Esophagus muscularis mucosa (tissue), 3 donors: ENCODE measurements around the gene NUP85.

ENCODE experiments used
- EP300 ChIP-seq: sonication (generic); formaldehyde crosslinking; IDR thresholded peaks from one replicate; pipeline ENCODE4 v1.6.1; 2017; ENCODE audit warnings: antibody characterized with exemption
- TF ChIP-seq, protein P1 (sequence below), 3 experiments: fragments of 200-600 bp in 2 of 3; fragments of 450-650 bp in 1 of 3; sonication (generic) in 2 of 3; IDR thresholded peaks; one replicate each; pipeline ENCODE4 v1.5.1; 2017 to 2019; ENCODE audit warnings: antibody characterized with exemption in 3 of 3, mild to moderate bottlenecking in 2 of 3, moderate library complexity in 1 of 3

DNA sequence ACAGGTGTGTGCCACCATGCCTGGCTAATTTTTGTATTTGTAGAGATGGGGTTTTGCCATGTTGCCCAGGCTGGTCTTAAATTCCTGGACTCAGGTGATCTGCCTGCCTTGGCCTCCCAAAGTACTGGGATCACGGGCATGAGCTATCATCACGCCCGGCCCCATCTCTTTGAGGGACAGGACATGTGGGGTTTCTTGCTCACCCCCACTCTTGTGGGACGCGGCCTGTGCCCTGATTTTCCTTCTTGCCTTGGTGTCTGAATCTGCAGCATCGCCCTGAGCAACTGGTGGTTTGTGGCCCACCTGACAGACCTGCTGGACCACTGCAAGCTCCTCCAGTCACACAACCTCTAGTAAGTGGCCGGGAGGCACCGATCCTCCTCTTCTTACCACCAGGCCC lies 25.6 kb downstream of the NUP85 start:
- TF ChIP-seq, protein P1, sequence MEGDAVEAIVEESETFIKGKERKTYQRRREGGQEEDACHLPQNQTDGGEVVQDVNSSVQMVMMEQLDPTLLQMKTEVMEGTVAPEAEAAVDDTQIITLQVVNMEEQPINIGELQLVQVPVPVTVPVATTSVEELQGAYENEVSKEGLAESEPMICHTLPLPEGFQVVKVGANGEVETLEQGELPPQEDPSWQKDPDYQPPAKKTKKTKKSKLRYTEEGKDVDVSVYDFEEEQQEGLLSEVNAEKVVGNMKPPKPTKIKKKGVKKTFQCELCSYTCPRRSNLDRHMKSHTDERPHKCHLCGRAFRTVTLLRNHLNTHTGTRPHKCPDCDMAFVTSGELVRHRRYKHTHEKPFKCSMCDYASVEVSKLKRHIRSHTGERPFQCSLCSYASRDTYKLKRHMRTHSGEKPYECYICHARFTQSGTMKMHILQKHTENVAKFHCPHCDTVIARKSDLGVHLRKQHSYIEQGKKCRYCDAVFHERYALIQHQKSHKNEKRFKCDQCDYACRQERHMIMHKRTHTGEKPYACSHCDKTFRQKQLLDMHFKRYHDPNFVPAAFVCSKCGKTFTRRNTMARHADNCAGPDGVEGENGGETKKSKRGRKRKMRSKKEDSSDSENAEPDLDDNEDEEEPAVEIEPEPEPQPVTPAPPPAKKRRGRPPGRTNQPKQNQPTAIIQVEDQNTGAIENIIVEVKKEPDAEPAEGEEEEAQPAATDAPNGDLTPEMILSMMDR (IDR thresholded peaks at IDR 0.05): no peak
- TF ChIP-seq EP300: no peak
